ENCODE data around the gene STK10.

DNA sequence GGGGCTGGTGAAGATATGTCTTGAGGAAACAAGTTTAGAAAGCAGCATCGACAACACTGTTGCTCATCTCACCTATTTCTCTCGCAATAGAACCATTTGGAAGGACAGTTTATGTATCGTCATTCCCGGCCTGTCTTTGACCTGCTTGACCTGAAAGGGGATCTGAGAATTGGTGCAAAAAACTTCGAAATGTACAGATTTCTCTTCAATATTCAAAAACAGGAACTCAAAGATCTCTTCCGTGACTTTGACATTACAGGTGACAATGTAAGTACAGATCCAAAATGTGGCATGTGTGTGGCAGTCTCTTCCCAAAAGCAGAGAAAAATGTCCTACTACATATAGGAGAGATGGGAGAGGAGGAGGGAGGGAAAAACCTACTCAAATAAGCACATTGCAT, 12.5 kb upstream of the STK10 start:
- TF ChIP-seq CTCF (IDR thresholded peaks at IDR 0.05; ENCODE audit: insufficient read depth, low read length): no peak
- TF ChIP-seq SPI1 (IDR thresholded peaks at IDR 0.05; ENCODE audit: borderline replicate concordance, low read depth): peak; percentile 48; the same call in 1 of the 2 replicates
- no peak for TF ChIP-seq REST (IDR thresholded peaks at IDR 0.05; ENCODE audit: insufficient replicate concordance, low read depth)
- no peak for TF ChIP-seq POLR2AphosphoS5 (IDR thresholded peaks at IDR 0.05; ENCODE audit: low read depth)
- TF ChIP-seq GABPA (IDR thresholded peaks at IDR 0.05; ENCODE audit: low read depth): no peak
